Esophagus squamous epithelium (tissue), 4 donors: ENCODE measurements around the gene LMX1B.

Source experiments
- CTCF ChIP-seq, 6 experiments: fragments of 450-650 bp in 4 of 6; fragments of 200-600 bp in 2 of 6; sonication (generic) in 2 of 6; IDR thresholded peaks; one replicate each; pipeline ENCODE4 v1.5.1; 2016 to 2019; ENCODE audit warnings: antibody characterized with exemption in 6 of 6, mild to moderate bottlenecking in 4 of 6, moderate library complexity in 4 of 6
- POLR2A ChIP-seq, 4 donors: fragments of 450-650 bp; IDR thresholded peaks; one replicate each; pipeline ENCODE4 v1.6.1; 2017; ENCODE audit warnings: antibody characterized with exemption in 4 of 4, mild to moderate bottlenecking in 4 of 4, moderate library complexity in 3 of 4

- no peak for TF ChIP-seq CTCF (IDR thresholded peaks at IDR 0.05)
- TF ChIP-seq POLR2A (IDR thresholded peaks at IDR 0.05), result no peak
Measured at GRCh38 chr9:126715382-126715781, 101.7 kb downstream of the LMX1B start.
